Natural killer cell (primary cell): ENCODE data around the gene CDC25C. TPM values are rescaled to one million over a fixed set of nuclear protein-coding genes. Genes with fewer than 3 reads are reported as not detected.
A peak's percentile ranks its signal among the peaks of the same experiment; 100 is the strongest.

Experiments used
- ATAC-seq, 3 donors: fragments of 150-1000 bp in 2 of 3; fragments of 200-7000 bp in 1 of 3; cut with Tn5 transposase; 1 replicate in 1 of 3; 2 replicates in 2 of 3; pipeline ENCODE4 v1.10.0; 2021; ENCODE audit warnings: mild to moderate bottlenecking in 2 of 3, moderate library complexity in 2 of 3
- DNase-seq, 2 donors: peaks; one replicate each; pipeline versions ENCODE4 v3.0.0 to v3.0.0-alpha.2; 2013 to 2021; ENCODE audit warnings: mixed read lengths in 1 of 2
- H3K27ac ChIP-seq: one replicate; pipeline ENCODE4 v1.5.1; 2013; ENCODE audit warnings: mild to moderate bottlenecking, low read length
- H3K27me3 ChIP-seq: one replicate; pipeline ENCODE4 v1.6.1; 2013; ENCODE audit warnings: low read length; ENCODE audit not compliant: control insufficient read depth, insufficient read depth
- H3K36me3 ChIP-seq: one replicate; pipeline ENCODE4 v1.6.1; 2013; ENCODE audit warnings: low read length; ENCODE audit not compliant: control insufficient read depth, insufficient read depth
- H3K4me1 ChIP-seq: one replicate; pipeline ENCODE4 v1.6.1; 2013; ENCODE audit warnings: low read length; ENCODE audit not compliant: control insufficient read depth, insufficient read depth
- H3K4me3 ChIP-seq: one replicate; pipeline ENCODE4 v1.5.1; 2013; ENCODE audit warnings: low read length
- H3K9me3 ChIP-seq: one replicate; pipeline ENCODE4 v1.6.1; 2013; ENCODE audit warnings: low read length; ENCODE audit not compliant: control insufficient read depth, insufficient read depth
- H3K27ac Mint-ChIP-seq, 2 donors: one replicate each; pipeline ENCODE4 v1.8.0; 2022; ENCODE audit warnings: mild to moderate bottlenecking in 2 of 2, mixed read lengths in 2 of 2, moderate library complexity in 1 of 2
- H3K27me3 Mint-ChIP-seq, 2 donors: one replicate each; pipeline ENCODE4 v1.8.0; 2022; ENCODE audit warnings: low read depth in 2 of 2, mixed read lengths in 2 of 2
- H3K36me3 Mint-ChIP-seq: one replicate; pipeline ENCODE4 v1.8.0; 2022; ENCODE audit warnings: mixed read lengths
- H3K4me1 Mint-ChIP-seq, 2 donors: one replicate each; pipeline ENCODE4 v1.8.0; 2022; ENCODE audit warnings: mixed read lengths in 2 of 2
- H3K4me3 Mint-ChIP-seq: one replicate; pipeline ENCODE4 v1.8.0; 2022; ENCODE audit warnings: mild to moderate bottlenecking, moderate library complexity, mixed read lengths
- H3K9me3 Mint-ChIP-seq, 2 donors: one replicate each; pipeline ENCODE4 v1.8.0; 2022; ENCODE audit warnings: mixed read lengths in 2 of 2
- CTCF ChIP-seq: fragments of 200-600 bp; IDR thresholded peaks from one replicate; pipeline ENCODE4 v1.8.0; 2022; ENCODE audit warnings: antibody characterized with exemption
- WGBS: methylation state at CpG from one replicate; pipeline ENCODE4 v1.1.7; 2013; ENCODE audit warnings: missing lambda C conversion rate; ENCODE audit not compliant: insufficient coverage; 5-methylcytosine and 5-hydroxymethylcytosine counted together
- intact Hi-C: fragments of 100-400 bp; cut with micrococcal nuclease; formaldehyde crosslinking; loops from one replicate; pipeline ENCODE4 v1.14.2; 2022
- total RNA-seq, 4 donors: library from RNA; stranded (reverse); fragments of 120-200 nt in 1 of 4; gene quantifications; one replicate each; pipeline versions ENCODE4 v1.2.3 to v1.2.4, GENCODE V29; 2013 to 2022

Gene CDC25C
- total RNA-seq, 3 donors from 2014 or later (not counting 1 experiment from before 2014, with no cell fraction given) = 0.47 to 0.48 TPM; not detected in 1

- no peaks in the 10 kb centered on the region for H3K27me3 Mint-ChIP-seq
- intact Hi-C loops = no loop called here
- Histone ChIP-seq H3K36me3 (no peaks in the 10 kb centered on the region), H3K9me3 (no peaks in the 10 kb centered on the region), H3K27ac (no peak overlapping the region), H3K4me1 (no peaks in the 10 kb centered on the region), H3K27me3 (no peaks in the 10 kb centered on the region), H3K4me3 (no peak overlapping the region)
- H3K4me3 Mint-ChIP-seq = no peak overlapping the region
- ATAC-seq = no peak
- H3K9me3 Mint-ChIP-seq = no peaks in the 10 kb centered on the region
- H3K36me3 Mint-ChIP-seq = no peaks in the 10 kb centered on the region
- no peak overlapping the region for H3K27ac Mint-ChIP-seq
- TF ChIP-seq CTCF = no peak
- no peaks in the 10 kb centered on the region for H3K4me1 Mint-ChIP-seq
- 89% methylated on average over 1 of the region's 1 CpG for WGBS
- no peak for DNase-seq
Observed at GRCh38 chr5:138287246-138287645, 44.4 kb downstream of the CDC25C start.

GRCh38 chr5:138282920-138283742, 48.5 kb downstream of the CDC25C start:
- intact Hi-C loops = no loop called here
- peak in 1 of 2 donors; percentile 25 for DNase-seq

GRCh38 chr5:138280915-138281314, 50.7 kb downstream of the CDC25C start:
- Mint-ChIP-seq H3K4me1 (no peaks in the 10 kb centered on the region), H3K27ac (no peak overlapping the region), H3K36me3 (no peaks in the 10 kb centered on the region), H3K4me3 (no peak overlapping the region), H3K9me3 (no peaks in the 10 kb centered on the region), H3K27me3 (peaks cover 0 to 5% of the 10 kb centered on the region in 2 donors)
- no peak for TF ChIP-seq CTCF
- Histone ChIP-seq H3K4me1 (no peaks in the 10 kb centered on the region), H3K27me3 (no peaks in the 10 kb centered on the region), H3K4me3 (no peak overlapping the region), H3K9me3 (no peaks in the 10 kb centered on the region), H3K36me3 (no peaks in the 10 kb centered on the region), H3K27ac (no peak overlapping the region)
- ATAC-seq (no peak), DNase-seq (no peak)
- intact Hi-C loops = no loop called here

More at GRCh38 chr5:138282920-138283742, 48.5 kb downstream of the CDC25C start:
- no peak for TF ChIP-seq CTCF
- Histone ChIP-seq H3K27me3 (no peaks in the 10 kb centered on the region), H3K9me3 (no peaks in the 10 kb centered on the region), H3K4me1 (no peaks in the 10 kb centered on the region), H3K4me3 (no peak overlapping the region), H3K27ac (no peak overlapping the region), H3K36me3 (no peaks in the 10 kb centered on the region)
- Mint-ChIP-seq H3K27me3 (no peaks in the 10 kb centered on the region), H3K9me3 (no peaks in the 10 kb centered on the region), H3K4me1 (no peaks in the 10 kb centered on the region), H3K36me3 (no peaks in the 10 kb centered on the region), H3K4me3 (no peak overlapping the region), H3K27ac (no peak overlapping the region)
- WGBS = 89% methylated on average over 5 of the region's 7 CpGs
- ATAC-seq = no peak
